ES-I3 (cell line): Measurements from ENCODE around the gene CDK18.

Source experiments
- H3K36me3 ChIP-seq: 2 replicates; pipeline ENCODE4 v1.6.1; 2013; ENCODE audit warnings: mild to moderate bottlenecking, low read length, control low read depth, moderate library complexity; ENCODE audit not compliant: insufficient read depth
- H3K4me1 ChIP-seq: 2 replicates; pipeline ENCODE4 v1.6.1; 2013; ENCODE audit warnings: mild to moderate bottlenecking, control low read depth, low read length; ENCODE audit not compliant: insufficient read depth
- H3K9ac ChIP-seq: 2 replicates; pipeline ENCODE4 v1.6.1; 2013; ENCODE audit warnings: low read depth, mild to moderate bottlenecking, low read length, moderate library complexity
- H3K9me3 ChIP-seq: 2 replicates; pipeline ENCODE4 v1.6.1; 2013; ENCODE audit warnings: mild to moderate bottlenecking, low read length, moderate library complexity; ENCODE audit not compliant: control insufficient read depth, insufficient read depth

The CDK18 gene

DNA sequence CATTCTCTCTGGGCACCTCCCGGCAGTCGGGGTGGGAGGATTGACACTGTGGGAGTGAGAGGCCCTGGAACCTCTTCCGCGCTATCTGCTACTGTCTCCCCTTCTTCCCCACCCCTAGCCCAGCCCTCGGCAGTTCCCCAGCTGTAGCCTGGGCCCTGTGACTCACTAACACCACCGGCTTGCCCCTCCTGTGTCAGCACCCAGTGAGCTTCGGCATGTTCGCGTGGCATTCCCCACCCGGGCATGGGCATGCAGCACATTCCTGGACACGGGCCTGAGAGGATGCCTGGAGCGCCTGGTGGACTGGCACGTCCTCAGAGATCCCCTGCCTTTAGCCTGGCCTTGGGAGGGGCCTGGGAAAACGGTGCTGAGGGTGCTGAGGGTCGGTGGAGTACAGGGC, 1.3 kb downstream of the CDK18 start:
- Histone ChIP-seq H3K4me1 (peaks cover 26% of the 10 kb centered on the region), H3K36me3 (no peaks in the 10 kb centered on the region; the same call in 1 of the 2 replicates), H3K9ac (peak overlapping the region; percentile 74), H3K9me3 (no peaks in the 10 kb centered on the region)

GRCh38 chr1:205506409-205507200, 2.1 kb downstream of the CDK18 start:
- no peaks in the 10 kb centered on the region for H3K9me3 ChIP-seq
- peaks cover 19% of the 10 kb centered on the region for H3K4me1 ChIP-seq
- no peak overlapping the region for H3K9ac ChIP-seq

DNA sequence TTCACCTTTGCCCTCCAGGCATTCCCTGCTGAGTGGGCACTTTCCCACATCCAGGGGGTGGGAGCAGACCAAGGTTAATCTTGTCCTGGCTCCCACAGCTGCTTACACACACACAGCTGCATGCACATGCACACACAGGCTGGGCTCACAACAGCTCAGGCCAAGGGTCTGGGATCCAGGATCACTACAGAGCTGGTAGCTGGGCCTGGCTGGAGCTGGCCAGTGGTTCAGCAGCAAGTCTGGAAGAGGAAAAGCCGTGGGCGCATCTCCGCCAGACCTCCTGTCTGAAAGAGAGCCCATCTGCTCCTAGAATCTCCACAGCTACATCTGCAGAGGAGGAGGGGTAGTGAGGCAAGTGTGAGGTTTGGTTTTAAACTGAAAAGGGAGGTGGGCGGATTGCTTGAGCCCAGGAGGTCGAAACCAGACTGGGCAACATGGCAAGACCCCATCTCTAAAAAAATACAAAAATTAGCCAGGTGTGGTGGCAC, 3.8 kb downstream of the CDK18 start:
- no peak overlapping the region for H3K9ac ChIP-seq
- H3K9me3 ChIP-seq: no peaks in the 10 kb centered on the region
- no peaks in the 10 kb centered on the region; the same call in 1 of the 2 replicates for H3K36me3 ChIP-seq
- H3K4me1 ChIP-seq: peaks cover 26% of the 10 kb centered on the region

More at GRCh38 chr1:205506409-205507200, 2.1 kb downstream of the CDK18 start:
- no peaks in the 10 kb centered on the region; the same call in 1 of the 2 replicates for H3K36me3 ChIP-seq

GRCh38 chr1:205510308-205510950, 6.0 kb downstream of the CDK18 start:
- no peaks in the 10 kb centered on the region; the same call in 1 of the 2 replicates for H3K36me3 ChIP-seq
- no peak overlapping the region for H3K9ac ChIP-seq
- no peaks in the 10 kb centered on the region for H3K9me3 ChIP-seq
- peaks cover 25% of the 10 kb centered on the region for H3K4me1 ChIP-seq

GRCh38 chr1:205510951-205511330, 6.5 kb downstream of the CDK18 start:
- Histone ChIP-seq H3K36me3 (no peaks in the 10 kb centered on the region; the same call in 1 of the 2 replicates), H3K9ac (no peak overlapping the region), H3K4me1 (peaks cover 25% of the 10 kb centered on the region), H3K9me3 (no peaks in the 10 kb centered on the region)

DNA sequence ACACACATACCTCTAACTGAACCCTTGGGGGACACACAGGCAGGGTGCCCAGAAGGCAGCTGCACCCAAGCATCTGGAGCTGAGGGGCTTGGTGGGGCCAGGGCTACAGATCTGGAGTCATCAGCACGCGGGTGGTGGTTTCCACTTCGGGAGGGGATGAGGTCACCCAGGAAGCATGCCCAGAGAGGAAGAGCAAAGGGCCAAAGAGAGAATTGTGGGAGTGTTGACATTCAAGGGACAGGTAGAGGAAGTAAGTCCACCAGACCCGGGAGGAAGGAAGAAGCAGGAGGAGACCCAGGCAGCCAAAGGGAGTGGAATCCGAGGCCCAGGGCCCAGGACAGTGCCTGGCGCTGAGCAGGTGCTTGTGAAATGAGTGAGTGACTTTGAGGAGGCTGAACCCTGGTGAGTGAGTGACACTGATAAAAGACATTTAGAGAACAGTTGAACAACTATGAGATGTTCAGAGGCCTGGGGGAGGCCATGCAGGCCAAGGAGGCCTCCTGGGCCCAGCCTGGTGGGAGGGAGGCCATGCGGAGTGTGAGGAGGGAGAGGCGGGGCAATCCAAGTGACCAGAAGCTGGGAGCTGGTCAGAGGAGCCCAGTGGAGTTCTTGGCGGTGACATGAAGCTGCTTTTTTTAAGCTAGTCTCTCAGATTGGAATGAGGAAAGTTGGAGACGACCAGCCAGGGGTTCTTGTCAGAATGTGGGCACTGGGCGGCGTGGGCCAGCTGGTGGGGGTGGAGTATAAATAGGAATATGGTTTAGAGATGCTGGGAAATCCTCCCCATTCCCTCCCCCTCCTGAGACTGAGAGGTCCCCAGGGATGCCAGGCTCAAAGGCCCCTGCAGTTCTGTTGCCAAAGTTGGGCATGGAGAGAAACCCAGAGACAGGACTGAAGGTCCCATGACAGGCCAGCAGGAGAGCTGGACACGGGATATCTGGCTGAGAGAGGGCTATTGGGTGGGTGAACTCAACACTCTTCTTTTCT, 7.9 kb downstream of the CDK18 start:
- Histone ChIP-seq H3K4me1 (peaks cover 18% of the 10 kb centered on the region), H3K9ac (no peak overlapping the region), H3K36me3 (no peaks in the 10 kb centered on the region; the same call in 1 of the 2 replicates), H3K9me3 (no peaks in the 10 kb centered on the region)

GRCh38 chr1:205513774-205514173, 9.3 kb downstream of the CDK18 start:
- H3K9me3 ChIP-seq: no peaks in the 10 kb centered on the region
- no peaks in the 10 kb centered on the region for H3K36me3 ChIP-seq
- no peak overlapping the region for H3K9ac ChIP-seq
- peaks cover 18% of the 10 kb centered on the region for H3K4me1 ChIP-seq

- Histone ChIP-seq H3K9ac (no peak overlapping the region), H3K36me3 (no peaks in the 10 kb centered on the region), H3K4me1 (peaks cover 25% of the 10 kb centered on the region), H3K9me3 (no peaks in the 10 kb centered on the region)
Observed at GRCh38 chr1:205514211-205515142, 10.0 kb downstream of the CDK18 start.

- Histone ChIP-seq H3K9ac (no peak overlapping the region), H3K4me1 (peaks cover 32% of the 10 kb centered on the region), H3K9me3 (no peaks in the 10 kb centered on the region), H3K36me3 (no peaks in the 10 kb centered on the region)
Observed at GRCh38 chr1:205515781-205516253, 11.3 kb downstream of the CDK18 start.

- H3K9me3 ChIP-seq: no peaks in the 10 kb centered on the region
- H3K9ac ChIP-seq: no peak overlapping the region
- peaks cover 32% of the 10 kb centered on the region for H3K4me1 ChIP-seq
- H3K36me3 ChIP-seq: no peaks in the 10 kb centered on the region
Observed at GRCh38 chr1:205516362-205516761, 11.9 kb downstream of the CDK18 start.

GRCh38 chr1:205517288-205517687, 12.8 kb downstream of the CDK18 start:
- Histone ChIP-seq H3K9me3 (no peaks in the 10 kb centered on the region), H3K9ac (no peak overlapping the region), H3K36me3 (no peaks in the 10 kb centered on the region), H3K4me1 (peaks cover 31% of the 10 kb centered on the region)

DNA sequence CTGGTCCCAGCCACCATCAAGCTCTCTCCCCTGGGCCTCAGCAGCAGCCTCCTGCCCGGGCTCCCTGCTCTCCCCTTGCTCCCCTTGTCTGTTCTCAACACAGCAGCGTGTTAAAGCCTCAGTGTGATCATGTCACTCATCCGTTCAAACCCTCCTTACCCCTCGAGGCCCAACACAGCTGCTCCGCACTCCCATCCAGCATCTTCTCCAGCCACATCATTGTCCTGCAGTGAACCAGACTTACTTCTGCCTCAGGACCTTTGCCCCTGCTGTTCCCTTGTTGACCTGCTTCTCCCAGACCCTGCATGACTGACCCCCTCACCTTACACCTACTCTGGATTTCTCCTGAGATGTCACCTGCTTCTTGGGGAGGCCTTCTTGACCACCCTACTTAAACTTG, 13.3 kb downstream of the CDK18 start:
- Histone ChIP-seq H3K9me3 (no peaks in the 10 kb centered on the region), H3K36me3 (no peaks in the 10 kb centered on the region), H3K9ac (no peak overlapping the region), H3K4me1 (peaks cover 31% of the 10 kb centered on the region)
